ENCODE results near the gene NPTXR. TPM values are rescaled to one million over a fixed set of nuclear protein-coding genes. Genes with fewer than 3 reads are reported as not detected.
"Not testable (repeated sequence)": the region's sequence is repeated elsewhere in the genome, so short reads cannot be mapped to it uniquely, and the experiment has no call there.

The NPTXR gene
- total RNA-seq, 1 donor from 2014 or later: under 0.01 TPM

DNA sequence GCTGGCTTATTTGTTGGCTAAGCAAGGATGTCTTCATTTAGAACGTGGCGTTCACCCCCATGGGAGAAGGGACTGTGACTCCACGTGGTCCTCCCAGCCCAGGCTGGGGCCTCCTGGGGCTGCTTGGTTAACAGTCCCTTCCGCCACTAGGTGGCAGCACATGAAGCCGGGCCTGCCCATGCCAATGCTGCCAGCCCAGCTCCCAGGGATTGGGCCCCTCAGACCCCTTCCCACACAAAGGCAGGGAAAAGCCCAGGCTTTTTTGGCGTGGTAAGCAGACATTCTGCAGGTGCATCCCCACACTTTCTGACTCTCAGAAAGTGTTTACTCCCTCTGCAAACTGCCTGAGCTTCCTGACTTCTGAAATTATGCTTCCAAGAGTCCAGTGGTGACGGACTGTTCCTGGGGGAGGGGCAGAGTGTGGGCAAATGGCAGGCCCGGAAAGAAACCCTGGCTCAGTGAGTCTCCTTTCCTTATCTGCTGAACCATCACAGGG is 25.1 kb upstream of the NPTXR start:
- DNase-seq (ENCODE audit: low read depth in 2 of 2): peak; percentile 64 to 80

DNA sequence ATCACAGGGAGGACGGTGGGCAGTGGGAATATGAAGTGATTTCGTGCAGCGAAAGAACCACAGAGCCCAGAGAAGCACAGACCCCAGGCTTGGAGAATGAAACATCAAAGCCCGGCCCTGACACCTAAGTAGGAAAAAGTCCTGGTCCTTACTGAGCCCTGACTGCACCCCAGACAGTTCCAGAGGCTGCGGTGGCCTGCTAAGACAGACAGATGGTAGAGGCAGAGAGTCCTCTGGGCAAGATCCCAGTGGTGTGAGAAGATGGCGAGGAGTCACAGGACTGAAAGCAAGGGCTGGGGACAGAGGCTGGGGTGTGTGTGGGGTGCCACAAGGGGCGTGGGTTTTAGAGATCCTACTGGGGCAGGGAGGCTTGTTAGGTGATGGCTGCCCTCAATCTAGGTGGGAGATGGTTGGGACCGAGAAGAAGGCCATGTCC is 24.5 kb upstream of the NPTXR start:
- no peak for DNase-seq (ENCODE audit: low read depth in 2 of 2)

DNA sequence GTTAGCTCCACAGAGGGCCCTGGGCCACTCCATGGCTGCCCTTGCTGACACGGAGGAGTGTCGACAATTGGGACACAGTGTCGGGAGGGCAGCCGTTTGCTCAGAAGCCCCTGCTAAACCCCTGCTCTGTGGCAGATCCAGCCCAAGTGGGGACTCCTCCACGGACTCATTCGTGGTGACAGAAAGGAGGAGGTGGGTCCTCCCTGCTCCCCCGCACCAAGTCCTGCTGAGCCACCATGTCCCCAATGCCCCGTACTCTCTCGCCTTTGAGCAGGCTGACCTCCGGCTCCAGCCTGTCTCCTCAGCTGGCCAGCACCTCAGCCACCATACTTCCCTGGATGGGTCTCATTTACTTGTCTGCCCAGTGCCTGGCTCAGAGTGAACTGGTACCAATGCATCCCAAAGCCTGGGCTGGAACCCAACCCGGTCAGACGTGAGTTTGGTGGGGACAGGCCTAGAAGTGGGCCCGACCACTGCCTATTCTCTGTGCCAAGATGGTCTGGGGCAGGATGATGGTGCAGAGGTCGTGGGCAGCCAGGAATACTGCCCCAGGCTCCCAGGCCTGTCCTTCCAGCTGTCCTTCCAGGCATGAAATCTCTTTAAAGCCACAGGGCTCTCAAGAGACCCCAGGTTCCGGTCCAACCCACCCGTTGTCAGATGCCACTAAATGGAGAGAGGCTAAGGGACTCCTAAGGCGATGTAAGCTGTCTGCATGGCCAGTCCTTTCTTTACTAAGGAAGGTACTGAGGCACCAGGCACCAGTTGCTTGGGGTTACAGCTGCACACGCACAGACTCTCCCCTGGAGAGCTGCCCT is 23.9 kb upstream of the NPTXR start:
- no peak for DNase-seq (ENCODE audit: low read depth in 2 of 2)

DNA sequence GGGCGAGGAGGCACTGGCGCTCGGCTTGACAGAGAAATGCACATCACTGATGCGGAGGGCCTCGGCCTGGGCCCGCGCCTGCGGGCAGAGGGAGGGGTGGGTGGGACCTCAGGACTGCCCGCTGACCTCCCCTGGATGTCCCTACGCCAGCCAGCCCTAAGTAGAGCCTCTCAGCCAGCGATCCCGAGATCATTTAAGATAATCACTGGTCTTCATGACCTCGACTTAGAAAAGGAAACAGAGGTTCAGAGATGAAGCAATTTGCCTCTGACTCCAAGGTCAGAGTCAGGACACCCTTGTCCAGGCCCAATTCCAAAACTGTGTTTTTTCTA is 23.3 kb upstream of the NPTXR start:
- DNase-seq (ENCODE audit: low read depth in 2 of 2): no peak

DNA sequence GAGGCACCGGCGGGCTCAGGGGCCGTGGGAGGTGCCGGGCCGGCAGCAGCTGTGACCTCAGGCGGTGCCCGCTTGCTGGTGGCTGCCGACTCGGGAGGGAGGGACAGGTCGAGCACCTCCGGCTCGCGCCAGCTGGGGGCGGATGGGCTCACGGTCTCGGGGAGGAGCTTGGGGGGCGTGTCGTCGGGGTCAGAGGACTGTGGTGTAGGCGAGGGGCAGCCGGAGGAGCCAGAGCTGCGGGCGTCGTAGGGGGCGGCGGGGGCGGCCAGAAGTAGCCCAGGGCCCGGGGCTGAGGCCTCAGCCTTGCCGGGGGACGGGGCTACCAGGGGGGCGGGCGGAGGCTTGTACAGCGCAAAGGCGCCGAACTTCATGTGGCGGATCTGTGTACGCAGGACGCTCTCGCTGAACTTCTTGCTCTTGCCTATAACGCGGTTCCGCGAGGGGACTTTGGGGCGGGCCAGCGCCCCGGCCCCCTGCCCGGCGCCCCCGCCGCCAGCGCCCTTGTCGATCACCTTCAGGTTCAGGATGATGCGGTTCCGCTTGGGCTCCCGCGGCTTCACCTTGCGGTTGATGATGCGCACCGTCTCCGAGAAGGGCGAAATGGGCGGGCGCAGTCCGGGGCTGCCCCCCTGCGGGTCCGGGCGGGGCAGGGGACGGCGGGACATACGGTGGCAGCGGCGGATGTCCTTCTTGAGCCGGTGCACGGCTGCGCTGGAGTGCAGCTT is 22.7 kb upstream of the NPTXR start:
- no peak for DNase-seq (ENCODE audit: low read depth in 2 of 2)

DNA sequence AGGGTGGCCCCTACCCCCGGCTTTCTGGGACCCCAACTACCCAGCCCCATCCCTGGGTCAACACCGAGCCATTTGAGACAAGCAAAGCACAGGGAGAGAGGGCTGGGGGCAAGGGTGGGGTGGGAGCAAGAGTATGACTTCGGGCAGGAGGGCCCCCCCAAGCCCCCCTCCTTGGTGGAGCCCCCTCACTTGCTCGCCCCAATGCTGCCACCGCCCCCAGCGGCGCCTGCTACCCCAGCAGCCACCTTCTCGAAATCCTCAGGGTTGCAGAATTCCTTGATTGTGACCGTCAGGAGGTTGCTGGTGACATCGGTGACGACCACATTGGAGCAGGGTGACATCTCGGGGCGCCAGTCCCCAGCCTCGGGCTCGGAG is 22.2 kb upstream of the NPTXR start:
- DNase-seq (ENCODE audit: low read depth in 2 of 2): no peak

DNA sequence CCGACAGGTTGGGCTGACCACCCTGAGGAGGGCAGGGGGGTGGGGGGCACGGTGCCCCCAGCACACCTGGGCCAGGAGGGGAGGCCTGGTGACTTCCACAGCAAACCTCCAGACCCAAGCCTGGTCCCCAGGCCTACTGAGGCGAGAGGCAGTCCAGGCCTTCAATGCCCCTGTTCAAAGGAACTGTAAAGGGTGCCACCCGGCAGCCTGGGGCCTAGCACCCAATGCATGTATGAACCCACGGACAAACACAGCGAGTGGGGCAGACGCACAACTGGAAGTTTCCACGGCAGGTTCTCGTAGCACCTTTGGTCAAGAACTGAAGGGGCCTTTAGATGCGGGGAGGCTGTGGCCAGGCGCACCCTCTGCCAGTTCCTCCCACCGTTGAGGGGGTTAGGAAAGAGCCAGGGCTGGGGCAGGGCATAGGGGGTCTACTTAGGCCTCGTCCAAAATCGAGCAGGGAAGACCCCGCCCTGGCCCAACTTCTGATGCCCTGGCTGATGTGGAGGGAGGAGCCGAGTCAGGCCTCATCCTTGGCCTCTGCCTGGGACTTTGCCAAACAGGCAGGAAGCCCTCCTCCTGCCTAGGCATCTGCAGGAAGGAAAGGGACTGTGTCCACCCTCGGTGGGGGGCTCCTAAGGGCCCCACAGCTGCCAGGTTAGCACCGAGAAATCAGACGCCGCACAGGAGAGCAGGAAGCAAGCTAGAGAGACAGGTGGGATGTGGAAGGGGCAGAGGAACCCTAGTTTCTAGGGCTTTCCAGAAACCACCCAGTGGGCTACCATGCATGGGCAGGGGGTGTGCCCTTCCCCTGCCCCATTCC is 21.6 kb upstream of the NPTXR start:
- DNase-seq (ENCODE audit: low read depth in 2 of 2): no peak

DNA sequence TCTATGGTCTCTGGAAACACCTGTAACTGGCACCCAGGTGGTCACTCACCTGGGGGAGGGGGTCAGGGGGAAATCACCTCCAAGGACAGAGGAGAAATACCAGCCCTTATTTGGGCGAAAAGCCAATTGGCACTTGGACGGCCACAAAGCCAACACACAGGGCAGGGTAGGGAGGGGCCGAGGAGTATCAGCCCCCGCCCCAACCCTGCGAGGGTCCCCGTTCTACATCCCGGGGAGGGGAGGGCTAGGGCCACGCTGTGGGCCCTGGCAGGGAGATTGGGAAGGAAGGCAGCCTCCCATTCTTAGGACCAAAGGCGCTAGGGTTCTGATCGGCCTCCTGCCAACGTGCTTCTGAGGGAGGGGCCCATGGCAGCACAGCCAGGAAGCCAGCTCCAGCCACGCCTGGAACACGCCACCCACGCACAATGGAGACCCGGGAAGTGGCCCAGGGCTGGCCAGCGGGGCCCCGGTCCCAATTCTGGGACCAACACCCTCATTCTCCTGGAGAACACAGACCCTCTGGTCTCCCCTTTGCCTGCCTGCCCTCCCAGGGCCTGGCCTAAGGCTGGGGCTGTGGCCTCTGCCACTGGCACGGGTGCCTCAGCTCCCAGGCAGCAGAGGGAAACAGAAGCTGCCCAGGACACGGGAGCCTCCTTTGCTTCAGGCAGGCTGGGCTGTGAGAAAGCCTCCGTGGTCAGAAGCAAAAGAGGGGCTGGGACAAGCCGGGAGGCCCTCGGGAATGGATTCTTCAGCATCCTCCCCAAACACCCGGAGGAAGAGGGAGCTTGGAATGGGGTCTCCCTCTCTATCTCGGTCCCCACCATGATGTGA is 20.7 kb upstream of the NPTXR start:
- DNase-seq (ENCODE audit: low read depth in 2 of 2): no peak

DNA sequence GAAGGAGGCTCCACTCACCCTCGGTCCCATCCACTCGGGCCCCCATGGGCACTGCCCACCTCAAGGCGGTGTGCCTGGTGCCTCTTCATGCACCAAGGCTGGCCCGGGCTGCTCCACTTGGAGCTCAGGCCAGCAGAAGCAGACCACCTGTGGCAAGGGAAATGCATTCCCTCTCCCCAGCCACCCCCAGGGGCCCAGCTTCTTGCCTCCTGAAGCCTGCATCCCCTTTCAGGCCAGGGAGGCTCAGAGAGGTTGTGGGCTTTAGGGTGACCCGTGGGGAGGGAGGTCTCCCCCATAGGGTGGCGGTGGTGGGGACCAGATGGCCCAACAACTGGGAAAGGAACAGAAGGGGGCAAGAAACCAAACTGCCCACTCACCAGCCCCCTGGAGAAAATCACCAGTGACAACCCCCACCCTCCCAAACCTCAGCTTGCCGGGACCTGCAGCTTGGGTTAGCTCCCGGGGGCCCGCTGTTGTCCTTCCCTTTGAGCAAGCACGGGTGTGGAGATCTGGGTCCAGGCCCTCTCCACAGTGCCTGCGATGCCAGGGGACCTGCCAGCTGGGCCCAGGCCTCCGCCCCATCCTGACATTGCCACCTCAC is 19.8 kb upstream of the NPTXR start:
- no peak for DNase-seq (ENCODE audit: low read depth in 2 of 2)

DNA sequence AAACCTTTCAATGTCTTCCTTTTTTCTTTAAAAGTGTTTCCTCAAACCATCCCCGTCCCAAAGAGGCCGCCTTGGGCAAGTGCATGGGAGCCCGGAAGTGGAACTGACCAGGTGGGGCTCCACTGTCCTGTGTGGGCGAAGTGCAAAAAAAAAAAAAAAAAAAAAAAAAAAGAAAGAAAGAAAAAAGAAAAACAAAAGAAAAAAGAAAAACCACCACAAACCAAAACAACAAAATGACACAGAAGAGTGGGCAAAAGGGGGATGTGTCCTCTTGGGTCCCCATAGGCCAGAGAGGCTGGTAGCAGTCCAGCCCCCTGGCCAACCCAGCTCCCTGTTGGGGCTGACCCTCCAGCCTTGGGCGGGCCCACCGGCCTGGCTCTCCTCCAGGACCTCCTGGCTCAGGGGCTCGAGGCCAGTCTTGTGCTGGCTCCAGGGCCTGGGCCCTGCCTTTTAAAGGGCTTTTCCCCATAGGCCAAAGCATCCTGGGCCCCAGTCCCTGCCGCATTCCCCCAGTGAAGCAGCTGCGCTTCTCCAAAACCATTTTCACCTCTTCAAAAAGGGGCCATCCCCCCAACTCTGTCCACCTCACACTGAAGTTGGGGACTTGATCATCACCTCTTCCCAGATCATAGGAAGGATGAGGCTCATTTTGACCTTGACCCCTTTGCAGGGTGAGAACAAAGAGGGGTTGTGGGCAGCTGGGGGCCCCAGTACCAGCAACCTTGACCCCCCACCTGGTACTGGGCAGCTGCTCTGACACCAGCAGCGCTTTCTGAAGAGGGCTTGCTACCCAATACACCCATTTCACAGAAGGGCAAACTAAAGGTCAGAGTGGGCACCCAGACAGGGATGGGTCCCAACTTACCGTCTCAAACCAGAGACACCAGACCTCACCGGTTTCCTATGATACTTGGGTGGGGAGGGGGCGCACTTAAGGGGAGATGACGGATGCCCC is 18.8 kb upstream of the NPTXR start:
- DNase-seq (ENCODE audit: low read depth in 2 of 2): no peak

DNA sequence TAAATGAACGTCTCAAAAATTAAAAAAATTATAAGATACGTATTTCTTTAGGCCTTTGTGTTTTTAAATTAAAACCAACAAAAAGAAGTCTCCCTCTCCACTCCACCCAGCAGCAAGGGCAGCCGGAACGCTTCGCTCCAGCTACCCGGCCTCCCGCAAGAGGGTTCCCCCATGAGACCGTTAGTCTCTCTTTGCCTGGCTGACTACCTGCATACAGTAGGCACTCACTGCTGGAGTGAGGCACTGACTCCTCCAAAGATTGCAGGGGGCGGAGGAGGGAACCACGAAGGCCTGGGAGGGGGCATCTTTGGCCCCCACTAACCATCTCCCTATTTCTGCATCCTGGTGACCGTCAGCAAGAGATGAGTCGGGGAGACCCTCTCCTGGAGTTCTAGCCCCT is 18.1 kb upstream of the NPTXR start:
- DNase-seq (ENCODE audit: low read depth in 2 of 2): no peak

DNA sequence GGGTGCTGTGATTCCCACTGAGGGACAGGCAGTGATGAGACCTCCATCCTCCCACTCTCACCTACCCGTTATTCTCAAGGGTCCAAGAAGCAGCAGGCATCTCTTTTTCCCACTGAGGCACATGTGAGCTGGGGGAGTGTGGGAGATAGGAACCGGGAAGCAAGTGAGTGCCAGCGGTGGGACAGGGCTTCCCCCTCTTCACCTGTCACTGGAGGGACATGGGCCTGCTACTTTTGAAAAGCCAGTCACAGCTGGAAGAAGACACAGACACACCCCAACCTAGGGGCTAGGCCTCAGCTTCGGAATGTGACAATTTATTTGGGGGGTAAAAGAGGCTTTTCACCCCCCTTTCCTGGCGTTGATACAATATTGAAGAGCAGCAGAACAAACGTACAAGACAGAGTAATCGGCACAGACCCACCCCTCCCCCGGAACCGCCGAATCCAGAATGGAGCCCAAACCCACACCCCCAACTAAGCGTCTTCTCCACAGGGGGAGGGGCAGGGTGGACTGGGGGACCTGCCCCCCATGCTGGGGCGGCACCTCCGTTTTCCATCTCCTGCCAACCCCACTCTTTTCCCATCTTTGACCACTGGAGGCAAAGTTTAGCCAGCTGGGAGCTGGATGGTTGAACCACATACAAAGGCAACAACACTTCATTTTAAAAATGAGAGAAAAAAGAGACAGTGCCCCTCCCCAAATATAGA is 17.5 kb upstream of the NPTXR start:
- DNase-seq (ENCODE audit: low read depth in 2 of 2): no peak

DNA sequence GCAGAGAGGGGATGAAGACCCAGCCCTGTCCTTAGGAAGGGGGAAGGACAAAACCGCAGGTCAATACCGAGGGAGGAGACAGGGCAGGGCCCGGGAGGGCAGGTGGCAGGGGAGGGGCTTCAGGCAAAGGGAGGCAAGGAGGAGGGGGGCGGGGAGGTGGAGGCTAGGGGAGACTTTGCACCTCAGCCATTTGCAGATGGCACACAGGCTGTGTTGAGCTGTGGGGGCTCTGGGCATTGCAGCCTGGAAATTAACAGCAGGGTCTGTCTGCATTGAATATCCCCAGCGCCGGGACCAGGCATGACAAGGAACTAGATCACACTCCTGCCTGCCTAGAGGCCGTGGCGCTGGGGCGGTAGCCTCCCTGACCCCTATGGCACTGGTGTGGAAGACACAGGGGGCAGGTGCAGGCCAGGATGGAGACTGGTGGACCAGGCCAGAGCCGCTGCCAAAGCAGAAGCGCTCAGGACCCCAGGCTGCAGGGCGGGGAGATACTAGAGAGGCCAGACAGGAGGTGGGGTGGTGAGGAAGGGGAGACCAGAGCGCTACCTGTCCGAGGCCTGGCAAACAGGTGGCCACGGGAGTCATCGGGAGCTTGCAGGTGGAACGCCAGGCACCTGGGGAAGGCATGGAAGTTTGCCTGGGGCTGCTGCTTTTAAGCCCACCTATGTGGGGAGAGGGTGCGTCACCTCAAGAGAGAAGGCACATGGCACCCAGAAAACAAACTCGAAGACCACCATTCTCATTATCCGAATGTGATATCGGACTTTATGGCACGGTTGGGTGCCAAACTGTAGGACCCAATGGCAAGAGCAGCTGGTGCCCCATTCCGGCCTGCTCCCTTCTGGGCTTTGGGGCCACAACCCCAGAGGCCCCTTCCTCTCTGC is 16.7 kb upstream of the NPTXR start:
- no peak for DNase-seq (ENCODE audit: low read depth in 2 of 2)

DNA sequence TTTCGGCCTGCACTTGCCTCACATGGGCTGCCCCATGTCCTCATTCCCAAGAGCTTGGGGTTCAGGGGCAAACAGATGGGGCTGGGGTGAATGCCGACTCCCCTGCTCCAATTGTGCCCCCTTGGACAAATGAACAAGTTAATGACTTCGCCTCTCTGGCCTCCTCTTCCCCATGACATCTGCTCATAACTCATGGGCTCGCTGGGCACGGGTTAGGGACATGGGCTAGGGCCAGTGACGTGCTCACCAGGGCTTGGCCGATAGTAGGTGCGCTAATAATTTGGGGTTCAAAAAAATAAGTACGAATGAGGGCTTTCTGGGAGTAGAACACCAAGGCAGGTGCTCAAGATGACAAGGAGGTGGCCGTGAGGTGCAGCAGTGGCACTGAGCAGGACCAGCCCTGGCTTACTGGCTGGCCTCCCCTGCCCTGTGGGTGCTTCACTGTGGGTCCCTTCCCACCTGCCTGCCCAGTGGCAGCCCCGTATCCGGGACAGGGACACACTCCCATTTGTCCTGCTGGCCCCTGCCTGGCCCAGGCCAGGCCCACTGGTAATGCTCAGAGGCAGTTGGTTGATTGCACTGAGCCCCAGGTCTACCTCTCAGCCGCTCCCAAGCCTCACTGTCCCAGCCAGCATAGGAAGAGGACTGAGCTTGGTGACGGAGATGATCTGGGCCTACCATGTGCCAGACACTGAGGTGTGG is 15.9 kb upstream of the NPTXR start:
- DNase-seq (ENCODE audit: low read depth in 2 of 2): no peak

DNA sequence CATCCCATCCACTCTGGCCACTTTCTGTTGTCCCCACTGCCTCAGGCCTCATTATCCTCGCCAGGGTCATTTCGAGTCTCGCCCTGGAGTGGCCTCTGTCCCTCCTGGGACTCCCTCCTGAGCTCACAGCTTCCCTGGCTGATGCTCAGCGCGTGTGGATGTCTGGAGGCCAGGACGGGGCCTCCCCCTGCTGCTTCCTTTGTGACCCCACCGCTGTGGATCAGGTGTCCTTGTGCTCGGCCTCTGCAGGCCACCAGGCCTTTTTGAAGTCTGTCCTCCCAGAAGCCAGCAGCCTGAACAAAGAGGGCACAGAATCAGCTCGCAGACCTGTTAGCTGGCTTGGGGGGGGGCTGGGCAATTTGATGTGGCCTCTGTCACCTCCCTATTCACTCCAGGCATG is 14.7 kb upstream of the NPTXR start:
- DNase-seq (ENCODE audit: low read depth in 2 of 2): no peak

DNA sequence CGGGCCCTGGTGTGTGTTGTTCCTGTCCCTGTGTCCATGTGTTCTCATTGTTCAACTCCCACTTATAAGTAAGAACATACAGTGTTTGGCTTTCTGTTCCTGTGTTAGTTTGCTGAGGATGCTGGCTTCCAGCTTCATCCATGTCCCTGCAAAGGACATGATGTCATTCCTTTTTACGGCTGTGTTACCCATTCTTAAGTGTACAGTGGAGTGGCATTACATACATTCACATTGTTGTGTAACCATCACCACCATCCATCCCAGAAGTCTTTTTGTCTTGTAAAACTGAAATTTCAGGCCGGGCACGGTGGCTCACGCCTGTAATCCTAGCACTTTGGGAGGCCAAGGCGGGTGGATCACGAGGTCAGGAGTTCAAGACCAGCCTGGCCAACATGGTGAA is 10.6 kb upstream of the NPTXR start:
- DNase-seq (ENCODE audit: low read depth in 2 of 2): not testable (repeated sequence)

DNA sequence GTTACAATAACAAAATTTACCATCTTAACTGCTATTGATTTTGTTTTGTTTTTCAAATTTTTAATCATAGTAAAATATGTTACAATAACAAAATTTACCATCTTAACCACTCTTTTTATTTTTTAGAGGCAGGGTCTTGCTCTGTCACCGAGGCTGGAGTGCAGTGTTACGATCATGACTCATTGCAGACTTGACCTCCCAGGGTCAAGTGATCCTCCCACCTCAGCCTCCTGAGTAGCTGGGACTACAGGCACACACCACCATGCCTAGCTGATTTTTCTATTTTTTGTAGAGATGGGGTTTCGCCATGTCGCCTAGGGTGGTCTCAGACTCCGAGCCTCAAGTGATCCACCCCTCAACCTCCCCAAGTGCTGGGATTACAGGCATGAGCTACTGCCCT is 10.1 kb upstream of the NPTXR start:
- not testable (repeated sequence) for DNase-seq (ENCODE audit: low read depth in 2 of 2)
